B cell (primary cell): Measurements from ENCODE around the gene DEDD2. TPM values are rescaled to one million over a fixed set of nuclear protein-coding genes. Genes with fewer than 3 reads are reported as not detected.

Source experiments
- ATAC-seq: fragments of 200-7000 bp; cut with Tn5 transposase; one replicate; pipeline ENCODE4 v1.10.0; 2021; ENCODE audit warnings: low read depth, mild to moderate bottlenecking, moderate number of reproducible peaks, moderate library complexity
- CTCF ChIA-PET: fragments of 350-600 bp; sonication (Branson Sonifier 250); formaldehyde crosslinking; loops from one replicate; lab custom pipeline; 2021; ENCODE audit warnings: antibody characterized with exemption, inconsistent platforms; lab: Charles Lee
- POLR2A ChIA-PET: fragments of 350-600 bp; sonication (Branson Sonifier 250); formaldehyde crosslinking; loops from one replicate; lab custom pipeline; 2021; ENCODE audit warnings: antibody characterized with exemption; lab: Charles Lee
- DNase-seq: peaks from one replicate; pipeline ENCODE4 v3.0.0; 2013
- H2AFZ ChIP-seq: 2 replicates; pipeline ENCODE4 v1.6.1; 2012; ENCODE audit warnings: mild to moderate bottlenecking, low read depth, low read length; ENCODE audit not compliant: insufficient read depth, poor library complexity, severe bottlenecking
- H3K27ac ChIP-seq, 2 donors: 1 replicate in 1 of 2; 2 replicates in 1 of 2; pipeline ENCODE4 v1.5.1; 2012 to 2013; ENCODE audit warnings: low read length in 2 of 2, mild to moderate bottlenecking in 2 of 2, moderate library complexity in 1 of 2
- H3K27me3 ChIP-seq, 4 experiments: fragments of 200-600 bp in 1 of 4; sonication (generic) in 1 of 4; replicated peaks in 1 of 4; 1 replicate in 2 of 4; 2 replicates in 2 of 4; pipeline versions ENCODE4 v1.6.1 to v1.7.0; 2013 to 2016; ENCODE audit warnings: low read length in 3 of 4, mild to moderate bottlenecking in 2 of 4, mixed read lengths in 1 of 4, moderate library complexity in 1 of 4; ENCODE audit not compliant: insufficient read depth in 4 of 4, control insufficient read depth in 3 of 4; ENCODE audit errors: control extremely low read depth in 1 of 4
- H3K36me3 ChIP-seq, 2 experiments: replicated peaks in 1 of 2; 1 replicate in 1 of 2; 2 replicates in 1 of 2; pipeline versions ENCODE4 v1.6.1 to v1.7.1; 2013; ENCODE audit warnings: low read length in 1 of 2; ENCODE audit not compliant: insufficient read depth in 2 of 2, control insufficient read depth in 1 of 2; ENCODE audit errors: control extremely low read depth in 1 of 2, extremely low read depth in 1 of 2
- H3K4me1 ChIP-seq, 2 donors: fragments of 200-600 bp in 1 of 2; sonication (generic) in 1 of 2; 1 replicate in 1 of 2; 2 replicates in 1 of 2; pipeline versions ENCODE4 v1.5.1 to v1.6.1; 2013 to 2017; ENCODE audit warnings: low read length in 2 of 2; ENCODE audit not compliant: control insufficient read depth in 2 of 2, insufficient read depth in 2 of 2
- H3K4me2 ChIP-seq: replicated peaks from 2 replicates; pipeline ENCODE3; 2012; ENCODE audit warnings: mild to moderate bottlenecking, low read depth, low read length; ENCODE audit not compliant: poor library complexity, severe bottlenecking
- H3K4me3 ChIP-seq, 5 experiments: fragments of 200-600 bp in 1 of 5; sonication (generic) in 1 of 5; 1 replicate in 3 of 5; 2 replicates in 2 of 5; pipeline versions ENCODE4 v1.5.1 to v1.7.0; 2011 to 2016; ENCODE audit warnings: low read length in 4 of 5, mild to moderate bottlenecking in 4 of 5, low read depth in 2 of 5, control low read depth in 1 of 5, moderate library complexity in 1 of 5; ENCODE audit not compliant: insufficient read depth in 1 of 5; ENCODE audit errors: control extremely low read depth in 1 of 5, extremely low read depth in 1 of 5
- H3K79me2 ChIP-seq: fragments of 200-600 bp; sonication (generic); one replicate; pipeline ENCODE4 v1.6.0; 2016; ENCODE audit warnings: low read length; ENCODE audit not compliant: control insufficient read depth, insufficient read depth
- H3K9ac ChIP-seq: fragments of 200-600 bp; sonication (generic); 2 replicates; pipeline ENCODE4 v1.6.1; 2017; ENCODE audit warnings: mild to moderate bottlenecking, low read length, moderate library complexity
- H3K9me3 ChIP-seq, 3 donors: one replicate each; pipeline versions ENCODE4 v1.6.1 to v1.7.1; 2013; ENCODE audit warnings: low read length in 2 of 3; ENCODE audit not compliant: control insufficient read depth in 2 of 3, insufficient read depth in 1 of 3; ENCODE audit errors: control extremely low read depth in 1 of 3
- H4K20me1 ChIP-seq: 2 replicates; pipeline ENCODE4 v1.6.0; 2012; ENCODE audit warnings: mild to moderate bottlenecking, low read length; ENCODE audit not compliant: insufficient read depth, control insufficient read depth, poor library complexity, severe bottlenecking
- H3K27ac Mint-ChIP-seq: one replicate; pipeline ENCODE4 v1.8.0; 2021; ENCODE audit warnings: mixed read lengths
- H3K27me3 Mint-ChIP-seq: one replicate; pipeline ENCODE4 v1.8.0; 2021; ENCODE audit warnings: mixed read lengths
- H3K4me1 Mint-ChIP-seq: one replicate; pipeline ENCODE4 v1.8.0; 2021; ENCODE audit warnings: mixed read lengths
- H3K4me3 Mint-ChIP-seq: one replicate; pipeline ENCODE4 v1.8.0; 2021; ENCODE audit warnings: mixed read lengths
- H3K9me3 Mint-ChIP-seq: one replicate; pipeline ENCODE4 v1.8.0; 2022; ENCODE audit warnings: mixed read lengths; ENCODE audit not compliant: insufficient read depth
- EZH2 ChIP-seq: IDR thresholded peaks from 2 replicates; pipeline ENCODE4 v1.6.1; 2012; ENCODE audit warnings: borderline replicate concordance, low read depth, mild to moderate bottlenecking, moderate library complexity, low read length; ENCODE audit not compliant: insufficient read depth, poor library complexity, severe bottlenecking
- WGBS: methylation state at CpG from one replicate; pipeline ENCODE4 v1.1.5; 2013; ENCODE audit warnings: missing lambda C conversion rate; ENCODE audit not compliant: insufficient coverage; 5-methylcytosine and 5-hydroxymethylcytosine counted together
- intact Hi-C: fragments of 100-400 bp; cut with micrococcal nuclease; formaldehyde crosslinking; loops from one replicate; pipeline ENCODE4 v1.10.0; 2022
- polyA plus RNA-seq: library from polyadenylated mRNA; depleted of rRNA; stranded (reverse); fragments of >200 nt; gene quantifications from 2 replicates; pipeline ENCODE4 v1.2.3, GENCODE V29; 2012
- total RNA-seq, 2 donors: library from RNA; stranded (reverse); fragments of 120-200 nt in 1 of 2; gene quantifications; 1 replicate in 1 of 2; 2 replicates in 1 of 2; pipeline versions ENCODE4 v1.2.3 to v1.2.4, GENCODE V29; 2013 to 2022
- TF ChIP-seq, protein P1 (sequence below): fragments of 200-600 bp; IDR thresholded peaks from one replicate; pipeline ENCODE4 v1.8.0; 2022; ENCODE audit warnings: antibody characterized with exemption, mild to moderate bottlenecking

DEDD2 gene
- total and polyA plus RNA-seq, 2 donors (not counting 1 experiment from before 2014, with no cell fraction given): 52.8 to 90.6 TPM

- H3K9ac ChIP-seq: no peak overlapping the region
- no peak overlapping the region for H3K27ac ChIP-seq
- intact Hi-C loops: no loop called here
- no peaks in the 10 kb centered on the region for H3K27me3 ChIP-seq
- no peaks in the 10 kb centered on the region for H3K9me3 ChIP-seq
- no peak overlapping the region for H3K4me2 ChIP-seq
- WGBS: 72% methylated on average over 2 of the region's 4 CpGs
- CTCF ChIA-PET: interaction anchor here (0.8 to 1.9 kb wide), 3 partner anchors 13 to 96 kb away, joined by 3 to 4 read pairs (median 4); partner anchors contain the start of genes GSK3A and POU2F2
- no peaks in the 10 kb centered on the region for H3K27me3 Mint-ChIP-seq
- H3K4me1 ChIP-seq: no peaks in the 10 kb centered on the region
- no peak overlapping the region for H3K4me3 ChIP-seq
- peaks cover 84% of the 10 kb centered on the region for H4K20me1 ChIP-seq
- peaks cover 38% of the 10 kb centered on the region for H3K79me2 ChIP-seq
- peaks cover 6% of the 10 kb centered on the region for H3K4me1 Mint-ChIP-seq
- no peak overlapping the region for H3K4me3 Mint-ChIP-seq
- DNase-seq (no peak), ATAC-seq (no peak)
- POLR2A ChIA-PET: no interaction called here
- peaks cover 2 to 71% of the 10 kb centered on the region in 2 experiments for H3K36me3 ChIP-seq
- TF ChIP-seq EZH2: no peak
- TF ChIP-seq, protein P1, sequence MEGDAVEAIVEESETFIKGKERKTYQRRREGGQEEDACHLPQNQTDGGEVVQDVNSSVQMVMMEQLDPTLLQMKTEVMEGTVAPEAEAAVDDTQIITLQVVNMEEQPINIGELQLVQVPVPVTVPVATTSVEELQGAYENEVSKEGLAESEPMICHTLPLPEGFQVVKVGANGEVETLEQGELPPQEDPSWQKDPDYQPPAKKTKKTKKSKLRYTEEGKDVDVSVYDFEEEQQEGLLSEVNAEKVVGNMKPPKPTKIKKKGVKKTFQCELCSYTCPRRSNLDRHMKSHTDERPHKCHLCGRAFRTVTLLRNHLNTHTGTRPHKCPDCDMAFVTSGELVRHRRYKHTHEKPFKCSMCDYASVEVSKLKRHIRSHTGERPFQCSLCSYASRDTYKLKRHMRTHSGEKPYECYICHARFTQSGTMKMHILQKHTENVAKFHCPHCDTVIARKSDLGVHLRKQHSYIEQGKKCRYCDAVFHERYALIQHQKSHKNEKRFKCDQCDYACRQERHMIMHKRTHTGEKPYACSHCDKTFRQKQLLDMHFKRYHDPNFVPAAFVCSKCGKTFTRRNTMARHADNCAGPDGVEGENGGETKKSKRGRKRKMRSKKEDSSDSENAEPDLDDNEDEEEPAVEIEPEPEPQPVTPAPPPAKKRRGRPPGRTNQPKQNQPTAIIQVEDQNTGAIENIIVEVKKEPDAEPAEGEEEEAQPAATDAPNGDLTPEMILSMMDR: no peak
- H3K27ac Mint-ChIP-seq: no peak overlapping the region
- no peak overlapping the region for H2AFZ ChIP-seq
- H3K9me3 Mint-ChIP-seq: no peaks in the 10 kb centered on the region
Observed at GRCh38 chr19:42228641-42229040, 11.2 kb upstream of the DEDD2 start.

DNA sequence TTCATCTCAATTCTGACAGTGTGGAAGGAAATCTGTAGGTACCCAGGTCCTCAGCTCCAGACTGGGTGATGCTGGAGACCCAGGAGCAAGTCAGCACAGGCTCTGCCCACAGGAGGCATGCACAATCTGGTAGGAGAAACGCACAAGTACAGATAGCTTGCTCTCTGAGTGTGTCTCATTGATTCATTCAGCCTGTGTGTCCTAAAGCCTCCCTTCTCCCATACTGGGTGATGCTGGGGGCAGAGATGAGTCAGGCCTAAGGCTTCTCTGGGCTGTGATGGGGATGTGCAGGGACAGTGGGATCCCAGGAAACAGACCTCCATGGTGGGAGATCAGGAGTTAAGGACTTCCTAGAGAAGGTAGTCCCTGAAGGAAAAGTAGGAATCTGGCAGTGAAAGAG lies 9.4 kb upstream of the DEDD2 start:
- ChIA-PET CTCF (interaction anchor here (0.9 kb wide), 1 partner anchor 118 kb away, joined by 4 read pairs; no protein-coding TSS in a partner anchor), POLR2A (no interaction called here)
- no peaks in the 10 kb centered on the region for H3K9me3 ChIP-seq
- no peak overlapping the region for H2AFZ ChIP-seq
- 83% methylated on average over 1 of the region's 1 CpG for WGBS
- no peaks in the 10 kb centered on the region for H3K4me1 ChIP-seq
- Mint-ChIP-seq H3K27me3 (no peaks in the 10 kb centered on the region), H3K4me3 (no peak overlapping the region), H3K27ac (no peak overlapping the region), H3K4me1 (peaks cover 16% of the 10 kb centered on the region), H3K9me3 (no peaks in the 10 kb centered on the region)
- H3K4me2 ChIP-seq: no peak overlapping the region
- H3K9ac ChIP-seq: no peak overlapping the region
- intact Hi-C loops: no loop called here
- H3K79me2 ChIP-seq: peaks cover 47% of the 10 kb centered on the region
- H4K20me1 ChIP-seq: peaks cover 73% of the 10 kb centered on the region
- no peak for TF ChIP-seq EZH2
- TF ChIP-seq, protein P1: no peak
- no peak for ATAC-seq
- H3K4me3 ChIP-seq: no peak overlapping the region
- H3K36me3 ChIP-seq: peaks cover 0 to 62% of the 10 kb centered on the region in 2 experiments
- DNase-seq: no peak
- H3K27ac ChIP-seq: no peak overlapping the region
- no peaks in the 10 kb centered on the region for H3K27me3 ChIP-seq
